ENCODE data around the gene METTL3. TPM values are rescaled to one million over a fixed set of nuclear protein-coding genes. Genes with fewer than 3 reads are reported as not detected.

METTL3 gene
- total and polyA plus RNA-seq, 2 of the 13 experiments (the other 11 are each of a cell fraction or from before 2014, with no cell fraction given) = 123 to 130 TPM

DNA sequence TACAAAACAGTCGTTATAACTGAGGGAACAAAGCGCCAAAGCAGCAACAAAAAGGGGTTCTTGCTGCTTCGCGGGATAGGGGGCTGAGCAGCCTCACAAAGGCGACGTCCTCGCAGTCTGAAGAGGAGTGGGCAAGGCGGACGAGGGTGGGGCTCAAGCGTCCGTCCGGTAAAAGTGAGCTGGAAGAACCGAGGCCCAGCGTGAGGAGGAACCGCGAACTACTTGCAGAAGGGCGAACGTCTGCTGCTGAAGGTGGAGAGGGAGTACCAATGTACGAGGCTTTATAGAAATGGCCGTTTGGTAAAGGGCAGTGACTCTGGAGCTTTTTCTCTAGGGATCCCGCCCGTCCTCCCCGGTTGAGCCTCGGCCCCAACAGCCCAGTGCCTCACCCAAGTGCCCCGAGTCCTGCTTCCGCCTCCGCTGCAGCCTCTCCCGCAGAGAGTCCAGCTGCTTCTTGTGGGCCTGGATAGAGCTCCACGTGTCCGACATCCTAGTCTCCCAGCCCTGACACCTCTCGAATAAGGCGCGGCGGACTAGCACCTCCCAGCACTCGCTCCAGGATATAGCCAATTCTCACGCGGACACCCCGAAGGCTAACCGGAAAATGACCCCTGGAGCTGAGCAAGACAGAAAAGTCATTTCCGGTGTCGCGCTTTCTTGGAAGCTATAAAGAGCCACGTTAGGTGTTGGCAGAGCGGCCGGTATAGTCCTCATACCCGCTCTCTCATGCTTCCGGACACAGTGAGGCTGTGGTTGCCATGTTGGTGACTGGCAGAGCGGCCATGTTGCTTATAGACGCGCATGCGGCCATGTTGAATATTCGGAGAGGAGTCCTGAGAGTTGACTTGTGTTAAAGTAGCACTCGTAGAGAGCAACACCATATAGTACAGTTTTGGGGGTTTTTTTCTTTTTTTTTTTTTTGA lies at the start of gene METTL3 (continued):
- TF ChIP-seq, protein P1, sequence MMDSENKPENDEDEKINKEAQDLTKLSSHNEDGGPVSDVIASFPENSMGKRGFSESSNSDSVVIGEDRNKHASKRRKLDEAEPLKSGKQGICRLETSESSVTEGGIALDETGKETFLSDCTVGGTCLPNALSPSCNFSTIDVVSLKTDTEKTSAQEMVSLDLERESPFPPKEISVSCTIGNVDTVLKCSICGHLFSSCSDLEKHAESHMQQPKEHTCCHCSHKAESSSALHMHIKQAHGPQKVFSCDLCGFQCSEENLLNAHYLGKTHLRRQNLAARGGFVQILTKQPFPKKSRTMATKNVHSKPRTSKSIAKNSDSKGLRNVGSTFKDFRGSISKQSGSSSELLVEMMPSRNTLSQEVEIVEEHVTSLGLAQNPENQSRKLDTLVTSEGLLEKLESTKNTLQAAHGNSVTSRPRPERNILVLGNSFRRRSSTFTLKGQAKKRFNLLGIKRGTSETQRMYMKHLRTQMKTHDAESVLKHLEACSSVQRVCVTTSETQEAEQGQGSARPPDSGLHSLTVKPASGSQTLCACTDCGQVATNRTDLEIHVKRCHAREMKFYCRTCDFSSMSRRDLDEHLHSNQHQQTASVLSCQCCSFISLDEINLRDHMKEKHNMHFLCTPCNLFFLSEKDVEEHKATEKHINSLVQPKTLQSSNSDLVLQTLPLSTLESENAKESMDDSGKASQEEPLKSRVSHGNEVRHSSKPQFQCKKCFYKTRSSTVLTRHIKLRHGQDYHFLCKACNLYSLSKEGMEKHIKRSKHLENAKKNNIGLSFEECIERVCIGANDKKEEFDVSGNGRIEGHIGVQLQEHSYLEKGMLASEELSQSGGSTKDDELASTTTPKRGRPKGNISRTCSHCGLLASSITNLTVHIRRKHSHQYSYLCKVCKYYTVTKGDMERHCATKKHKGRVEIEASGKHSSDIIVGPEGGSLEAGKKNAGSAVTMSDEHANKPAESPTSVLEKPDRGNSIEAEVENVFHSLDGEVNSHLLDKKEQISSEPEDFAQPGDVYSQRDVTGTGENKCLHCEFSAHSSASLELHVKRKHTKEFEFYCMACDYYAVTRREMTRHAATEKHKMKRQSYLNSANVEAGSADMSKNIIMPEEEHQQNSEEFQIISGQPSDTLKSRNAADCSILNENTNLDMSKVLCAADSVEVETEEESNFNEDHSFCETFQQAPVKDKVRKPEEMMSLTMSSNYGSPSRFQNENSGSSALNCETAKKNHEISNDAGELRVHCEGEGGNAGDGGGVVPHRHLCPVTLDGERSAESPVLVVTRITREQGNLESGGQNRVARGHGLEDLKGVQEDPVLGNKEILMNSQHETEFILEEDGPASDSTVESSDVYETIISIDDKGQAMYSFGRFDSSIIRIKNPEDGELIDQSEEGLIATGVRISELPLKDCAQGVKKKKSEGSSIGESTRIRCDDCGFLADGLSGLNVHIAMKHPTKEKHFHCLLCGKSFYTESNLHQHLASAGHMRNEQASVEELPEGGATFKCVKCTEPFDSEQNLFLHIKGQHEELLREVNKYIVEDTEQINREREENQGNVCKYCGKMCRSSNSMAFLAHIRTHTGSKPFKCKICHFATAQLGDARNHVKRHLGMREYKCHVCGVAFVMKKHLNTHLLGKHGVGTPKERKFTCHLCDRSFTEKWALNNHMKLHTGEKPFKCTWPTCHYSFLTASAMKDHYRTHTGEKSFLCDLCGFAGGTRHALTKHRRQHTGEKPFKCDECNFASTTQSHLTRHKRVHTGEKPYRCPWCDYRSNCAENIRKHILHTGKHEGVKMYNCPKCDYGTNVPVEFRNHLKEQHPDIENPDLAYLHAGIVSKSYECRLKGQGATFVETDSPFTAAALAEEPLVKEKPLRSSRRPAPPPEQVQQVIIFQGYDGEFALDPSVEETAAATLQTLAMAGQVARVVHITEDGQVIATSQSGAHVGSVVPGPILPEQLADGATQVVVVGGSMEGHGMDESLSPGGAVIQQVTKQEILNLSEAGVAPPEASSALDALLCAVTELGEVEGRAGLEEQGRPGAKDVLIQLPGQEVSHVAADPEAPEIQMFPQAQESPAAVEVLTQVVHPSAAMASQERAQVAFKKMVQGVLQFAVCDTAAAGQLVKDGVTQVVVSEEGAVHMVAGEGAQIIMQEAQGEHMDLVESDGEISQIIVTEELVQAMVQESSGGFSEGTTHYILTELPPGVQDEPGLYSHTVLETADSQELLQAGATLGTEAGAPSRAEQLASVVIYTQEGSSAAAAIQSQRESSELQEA (CRISPR knock-in tag; IDR thresholded peaks at IDR 0.05; ENCODE audit: not compliant biosample characterization) = peak; percentile 80
- TF ChIP-seq ZNF251 (CRISPR knock-in tag; IDR thresholded peaks at IDR 0.05) (no peak; the same call in 1 of the 2 replicates), ZNF12 (CRISPR knock-in tag; IDR thresholded peaks at IDR 0.05) (peak; percentile 83), SMYD3 (CRISPR knock-in tag; IDR thresholded peaks at IDR 0.05) (peak; percentile 94), ZNF652 (CRISPR knock-in tag; IDR thresholded peaks at IDR 0.05; ENCODE audit: borderline replicate concordance, low read depth) (no peak), TGIF2 (CRISPR knock-in tag; IDR thresholded peaks at IDR 0.05) (peak; percentile 96), ELF1 (CRISPR knock-in tag; IDR thresholded peaks at IDR 0.05) (peak; percentile 96), REL (CRISPR knock-in tag; conservative IDR thresholded peaks at IDR 0.05) (peak; percentile 82), ZNF564 (CRISPR knock-in tag; IDR thresholded peaks at IDR 0.05) (peak; percentile 89), ZNF768 (CRISPR knock-in tag; IDR thresholded peaks at IDR 0.05) (peak; percentile 77), SP4 (CRISPR knock-in tag; IDR thresholded peaks at IDR 0.05) (peak; percentile 93), ZNF7 (CRISPR knock-in tag; IDR thresholded peaks at IDR 0.05) (no peak), ATRX (CRISPR knock-in tag; IDR thresholded peaks at IDR 0.05; ENCODE audit: borderline replicate concordance) (0 out of 2 replicates have a peak, but pooled peaks have one; percentile 40)
- TF ChIP-seq, protein P2, sequence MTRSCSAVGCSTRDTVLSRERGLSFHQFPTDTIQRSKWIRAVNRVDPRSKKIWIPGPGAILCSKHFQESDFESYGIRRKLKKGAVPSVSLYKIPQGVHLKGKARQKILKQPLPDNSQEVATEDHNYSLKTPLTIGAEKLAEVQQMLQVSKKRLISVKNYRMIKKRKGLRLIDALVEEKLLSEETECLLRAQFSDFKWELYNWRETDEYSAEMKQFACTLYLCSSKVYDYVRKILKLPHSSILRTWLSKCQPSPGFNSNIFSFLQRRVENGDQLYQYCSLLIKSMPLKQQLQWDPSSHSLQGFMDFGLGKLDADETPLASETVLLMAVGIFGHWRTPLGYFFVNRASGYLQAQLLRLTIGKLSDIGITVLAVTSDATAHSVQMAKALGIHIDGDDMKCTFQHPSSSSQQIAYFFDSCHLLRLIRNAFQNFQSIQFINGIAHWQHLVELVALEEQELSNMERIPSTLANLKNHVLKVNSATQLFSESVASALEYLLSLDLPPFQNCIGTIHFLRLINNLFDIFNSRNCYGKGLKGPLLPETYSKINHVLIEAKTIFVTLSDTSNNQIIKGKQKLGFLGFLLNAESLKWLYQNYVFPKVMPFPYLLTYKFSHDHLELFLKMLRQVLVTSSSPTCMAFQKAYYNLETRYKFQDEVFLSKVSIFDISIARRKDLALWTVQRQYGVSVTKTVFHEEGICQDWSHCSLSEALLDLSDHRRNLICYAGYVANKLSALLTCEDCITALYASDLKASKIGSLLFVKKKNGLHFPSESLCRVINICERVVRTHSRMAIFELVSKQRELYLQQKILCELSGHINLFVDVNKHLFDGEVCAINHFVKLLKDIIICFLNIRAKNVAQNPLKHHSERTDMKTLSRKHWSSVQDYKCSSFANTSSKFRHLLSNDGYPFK (CRISPR knock-in tag; IDR thresholded peaks at IDR 0.05; ENCODE audit: borderline replicate concordance) = peak; percentile 98; the same call in 1 of the 2 replicates
- TF ChIP-seq, protein P3, sequence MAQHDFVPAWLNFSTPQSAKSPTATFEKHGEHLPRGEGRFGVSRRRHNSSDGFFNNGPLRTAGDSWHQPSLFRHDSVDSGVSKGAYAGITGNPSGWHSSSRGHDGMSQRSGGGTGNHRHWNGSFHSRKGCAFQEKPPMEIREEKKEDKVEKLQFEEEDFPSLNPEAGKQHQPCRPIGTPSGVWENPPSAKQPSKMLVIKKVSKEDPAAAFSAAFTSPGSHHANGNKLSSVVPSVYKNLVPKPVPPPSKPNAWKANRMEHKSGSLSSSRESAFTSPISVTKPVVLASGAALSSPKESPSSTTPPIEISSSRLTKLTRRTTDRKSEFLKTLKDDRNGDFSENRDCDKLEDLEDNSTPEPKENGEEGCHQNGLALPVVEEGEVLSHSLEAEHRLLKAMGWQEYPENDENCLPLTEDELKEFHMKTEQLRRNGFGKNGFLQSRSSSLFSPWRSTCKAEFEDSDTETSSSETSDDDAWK (CRISPR knock-in tag; IDR thresholded peaks at IDR 0.05) = no peak
- TF ChIP-seq, protein P4, sequence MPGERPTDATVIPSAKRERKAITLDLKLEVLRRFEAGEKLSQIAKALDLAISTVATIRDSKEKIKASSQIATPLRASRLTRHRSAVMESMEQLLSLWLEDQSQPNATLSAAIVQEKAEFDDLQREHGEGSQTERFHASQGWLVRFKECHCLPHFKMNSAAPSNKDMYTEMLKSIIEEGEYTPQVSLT (CRISPR knock-in tag; IDR thresholded peaks at IDR 0.05; ENCODE audit: borderline replicate concordance, low read depth) = 0 out of 2 replicates have a peak, but pooled peaks have one; percentile 28
